ACC112 (cell line): ENCODE measurements around the gene ZNF217.
"Not testable (repeated sequence)": the region's sequence is repeated elsewhere in the genome, so short reads cannot be mapped to it uniquely, and the experiment has no call there.

Experiments
- H2AFZ ChIP-seq: fragments of 200-600 bp; sonication (generic); one replicate; pipeline ENCODE4 v1.6.0; 2017; ENCODE audit warnings: antibody characterized with exemption, low read length; ENCODE audit not compliant: unreplicated experiment
- H3K27ac ChIP-seq: fragments of 200-600 bp; sonication (generic); 2 replicates; pipeline ENCODE4 v1.5.1; 2014; ENCODE audit warnings: low read depth, mild to moderate bottlenecking, antibody characterized with exemption, low read length, moderate library complexity
- H3K27me3 ChIP-seq: fragments of 200-600 bp; sonication (generic); 2 replicates; pipeline ENCODE4 v1.6.1; 2014; ENCODE audit warnings: mild to moderate bottlenecking, antibody characterized with exemption, low read length, moderate library complexity, mixed read lengths; ENCODE audit not compliant: insufficient read depth
- H3K36me3 ChIP-seq: fragments of 200-600 bp; sonication (generic); 2 replicates; pipeline ENCODE4 v1.6.1; 2016; ENCODE audit warnings: mild to moderate bottlenecking, antibody characterized with exemption, low read length, moderate library complexity, mixed read lengths; ENCODE audit not compliant: insufficient read depth
- H3K4me1 ChIP-seq: fragments of 200-600 bp; sonication (generic); one replicate; pipeline ENCODE4 v1.6.1; 2016; ENCODE audit warnings: low read length, mixed read lengths; ENCODE audit not compliant: insufficient read depth, unreplicated experiment, control insufficient read depth
- H3K4me3 ChIP-seq: fragments of 200-600 bp; sonication (generic); 2 replicates; pipeline ENCODE4 v1.5.1; 2014; ENCODE audit warnings: mild to moderate bottlenecking, low read depth, low read length
- H3K79me2 ChIP-seq: fragments of 200-600 bp; sonication (generic); one replicate; pipeline ENCODE4 v1.6.0; 2016; ENCODE audit warnings: low read length; ENCODE audit not compliant: control insufficient read depth, unreplicated experiment, insufficient read depth

Gene ZNF217

GRCh38 chr20:53608071-53608455 lies 14.4 kb upstream of the ZNF217 start:
- peaks cover 20% of the 10 kb centered on the region for H3K4me1 ChIP-seq
- no peak overlapping the region for H2AFZ ChIP-seq
- H3K79me2 ChIP-seq: no peaks in the 10 kb centered on the region
- H3K36me3 ChIP-seq: no peaks in the 10 kb centered on the region
- H3K4me3 ChIP-seq: no peak overlapping the region
- H3K27ac ChIP-seq: no peak overlapping the region
- no peaks in the 10 kb centered on the region for H3K27me3 ChIP-seq

DNA sequence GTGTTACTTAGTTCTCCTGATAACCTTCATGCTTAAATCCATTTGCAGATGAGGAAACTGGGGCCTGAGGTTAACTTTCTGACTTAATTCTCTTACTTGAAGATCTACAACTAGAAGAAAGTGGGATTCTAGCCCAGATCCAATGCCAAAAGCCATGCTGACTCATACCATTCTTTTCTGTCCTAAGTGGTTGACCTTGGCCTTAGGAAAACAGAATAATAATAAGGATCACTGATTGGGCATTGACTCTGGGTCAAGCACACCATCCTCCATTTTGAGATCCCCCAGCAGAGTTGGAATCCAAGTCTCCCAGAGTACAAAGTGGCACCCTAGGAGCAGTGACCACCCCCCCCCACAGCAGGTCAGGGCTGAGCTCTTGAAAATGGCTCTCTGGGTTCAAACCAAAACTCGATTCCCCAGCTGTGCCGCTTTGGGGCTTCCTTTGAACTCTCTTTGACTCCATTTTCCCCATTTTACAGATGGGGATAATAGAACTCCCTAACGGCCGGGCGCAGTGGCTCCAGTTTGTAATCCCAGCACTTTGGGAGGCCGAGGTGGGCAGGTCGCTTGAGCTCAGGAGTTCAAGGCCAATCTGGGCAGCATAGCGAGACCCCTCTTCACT lies 12.8 kb upstream of the ZNF217 start:
- H3K27ac ChIP-seq: peak overlapping the region; percentile 56
- H3K27me3 ChIP-seq: no peaks in the 10 kb centered on the region
- H3K79me2 ChIP-seq: no peaks in the 10 kb centered on the region
- H3K36me3 ChIP-seq: no peaks in the 10 kb centered on the region
- peak overlapping the region; percentile 69 for H2AFZ ChIP-seq
- no peak overlapping the region for H3K4me3 ChIP-seq
- H3K4me1 ChIP-seq: peaks cover 20% of the 10 kb centered on the region

- not testable (repeated sequence) for H2AFZ ChIP-seq, H3K27me3 ChIP-seq, H3K79me2 ChIP-seq, H3K36me3 ChIP-seq, H3K4me3 ChIP-seq, H3K27ac ChIP-seq
- peaks cover 20% of the 10 kb centered on the region for H3K4me1 ChIP-seq
Observed at GRCh38 chr20:53605401-53605800, 11.8 kb upstream of the ZNF217 start.

DNA sequence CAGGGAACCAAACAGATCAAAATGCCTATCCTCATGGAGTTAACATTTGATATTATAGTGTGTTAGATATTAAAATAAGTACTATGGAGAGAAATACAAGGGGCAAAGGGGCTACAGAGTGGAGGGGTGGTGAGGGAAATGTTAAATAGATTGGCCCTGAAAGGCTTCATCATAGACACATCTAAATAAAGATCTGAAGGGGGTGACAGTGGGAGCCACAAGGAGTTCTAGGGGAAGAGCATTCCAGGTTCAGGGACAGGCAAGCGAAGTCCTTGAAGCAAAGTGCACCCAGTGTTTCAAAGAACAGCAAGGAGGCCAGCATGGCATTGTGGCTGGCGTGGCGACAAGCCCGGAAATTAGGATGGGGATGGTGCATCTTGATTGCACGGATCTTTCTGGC lies 11.2 kb upstream of the ZNF217 start:
- H3K79me2 ChIP-seq, H3K27ac ChIP-seq: not testable (repeated sequence)

DNA sequence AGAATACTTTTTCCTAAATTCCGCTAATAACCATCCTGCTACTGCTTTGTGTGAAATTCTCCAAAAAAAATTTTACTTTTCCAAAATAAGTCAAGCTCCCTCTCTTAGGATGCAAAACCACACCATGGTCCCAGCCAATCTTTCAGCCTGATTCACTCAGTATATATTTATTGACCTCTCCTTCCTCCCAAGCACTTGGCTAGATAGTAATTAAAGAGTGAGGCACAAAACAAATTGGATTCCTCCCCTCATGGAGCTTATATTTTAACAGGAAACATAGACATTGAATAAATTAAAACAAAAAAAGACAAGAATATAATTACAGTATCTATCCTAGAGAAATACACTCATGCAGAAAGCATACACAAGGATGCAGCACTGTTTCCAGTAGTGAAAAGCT lies 9.0 kb upstream of the ZNF217 start:
- peaks cover 10% of the 10 kb centered on the region for H3K4me1 ChIP-seq
- H3K27me3 ChIP-seq: no peaks in the 10 kb centered on the region
- H3K27ac ChIP-seq: no peak overlapping the region
- H3K79me2 ChIP-seq: no peaks in the 10 kb centered on the region
- no peaks in the 10 kb centered on the region for H3K36me3 ChIP-seq
- H3K4me3 ChIP-seq: no peak overlapping the region
- no peak overlapping the region for H2AFZ ChIP-seq

More for the DNA sequence above, 11.2 kb upstream of the ZNF217 start:
- not testable (repeated sequence) for H3K27me3 ChIP-seq, H3K36me3 ChIP-seq, H3K4me3 ChIP-seq, H2AFZ ChIP-seq
- H3K4me1 ChIP-seq: peaks cover 17% of the 10 kb centered on the region

- Histone ChIP-seq H3K27ac (no peak overlapping the region), H3K79me2 (no peaks in the 10 kb centered on the region), H2AFZ (no peak overlapping the region)
Observed at GRCh38 chr20:53599910-53600632, 6.4 kb upstream of the ZNF217 start.

GRCh38 chr20:53599378-53599777 lies 5.7 kb upstream of the ZNF217 start:
- Histone ChIP-seq H3K27me3 (no peaks in the 10 kb centered on the region), H2AFZ (no peak overlapping the region), H3K4me1 (peaks cover 18% of the 10 kb centered on the region), H3K36me3 (no peaks in the 10 kb centered on the region), H3K4me3 (no peak overlapping the region), H3K27ac (no peak overlapping the region), H3K79me2 (no peaks in the 10 kb centered on the region)

More at GRCh38 chr20:53599910-53600632, 6.4 kb upstream of the ZNF217 start:
- peaks cover 18% of the 10 kb centered on the region for H3K4me1 ChIP-seq
- no peak overlapping the region for H3K4me3 ChIP-seq
- no peaks in the 10 kb centered on the region for H3K36me3 ChIP-seq
- H3K27me3 ChIP-seq: no peaks in the 10 kb centered on the region

DNA sequence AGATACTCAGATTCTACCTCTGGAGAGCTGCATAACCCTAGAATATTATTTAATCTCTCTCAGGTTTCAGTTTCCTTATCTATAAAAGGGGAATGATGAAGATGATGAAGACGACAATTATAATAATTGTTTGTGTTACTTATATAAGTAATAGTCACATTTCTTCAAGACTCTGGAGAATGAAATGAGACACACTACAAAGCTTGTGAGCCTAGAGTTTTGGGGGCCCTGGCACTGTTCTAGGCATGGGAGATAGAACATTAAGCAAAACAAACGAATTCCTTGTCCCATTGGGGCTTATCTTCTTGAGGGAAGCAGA lies 5.4 kb upstream of the ZNF217 start:
- Histone ChIP-seq H3K79me2 (no peaks in the 10 kb centered on the region), H3K36me3 (no peaks in the 10 kb centered on the region), H3K4me1 (peaks cover 18% of the 10 kb centered on the region), H3K4me3 (no peak overlapping the region), H3K27ac (no peak overlapping the region), H2AFZ (no peak overlapping the region), H3K27me3 (no peaks in the 10 kb centered on the region)

- H3K79me2 ChIP-seq: peaks cover 1% of the 10 kb centered on the region
- no peak overlapping the region for H3K4me3 ChIP-seq
- peak overlapping the region; percentile 15 for H2AFZ ChIP-seq
- H3K27ac ChIP-seq: no peak overlapping the region
- no peaks in the 10 kb centered on the region for H3K27me3 ChIP-seq
- no peaks in the 10 kb centered on the region for H3K36me3 ChIP-seq
- H3K4me1 ChIP-seq: peaks cover 18% of the 10 kb centered on the region
Observed at GRCh38 chr20:53598140-53599043, 4.8 kb upstream of the ZNF217 start.

DNA sequence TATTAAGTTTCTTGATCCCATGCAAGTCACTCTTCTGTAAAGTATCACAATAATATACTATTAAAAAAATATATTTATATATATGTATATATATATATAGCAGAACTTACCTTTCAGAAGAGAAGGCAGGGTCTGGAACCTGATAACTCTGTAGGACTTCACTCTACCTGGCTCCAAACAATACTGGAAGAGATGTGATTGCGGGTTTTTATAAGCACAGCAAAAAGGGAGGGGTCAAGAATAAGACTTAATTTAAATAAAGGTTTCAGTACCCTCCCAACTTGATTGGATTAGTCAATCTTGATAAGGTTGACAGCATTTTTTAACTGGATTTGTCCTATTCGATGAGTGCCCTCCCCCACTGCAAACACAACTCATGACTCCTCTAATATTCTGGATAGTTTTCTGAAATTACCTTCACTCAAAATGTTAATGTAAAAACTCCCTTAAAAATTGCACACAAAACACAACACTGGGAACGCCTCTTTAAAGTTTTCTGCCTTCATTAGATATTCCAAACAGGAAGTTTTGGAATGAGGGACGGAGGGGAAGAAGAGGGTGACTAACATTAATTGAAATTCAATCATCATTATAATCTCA lies 4.0 kb upstream of the ZNF217 start:
- peaks cover 7% of the 10 kb centered on the region for H3K79me2 ChIP-seq
- H3K27ac ChIP-seq: no peak overlapping the region
- no peak overlapping the region for H3K4me3 ChIP-seq

More for the DNA sequence above, 4.0 kb upstream of the ZNF217 start:
- Histone ChIP-seq H3K27me3 (no peaks in the 10 kb centered on the region), H3K36me3 (no peaks in the 10 kb centered on the region), H2AFZ (no peak overlapping the region), H3K4me1 (peaks cover 18% of the 10 kb centered on the region)
